ENCODE data around the gene MBP.
A peak's percentile ranks its signal among the peaks of the same experiment; 100 is the strongest.

The MBP gene

GRCh38 chr18:77133835-77134496 is 1.4 kb upstream of the MBP start:
- peak; percentile 75 to 87 (median 82) for DNase-seq

GRCh38 chr18:77133051-77133834 is 660 bp upstream of the MBP start:
- peak in 3 of 4 experiments; percentile 64 to 79 (median 78) for DNase-seq

- peak; percentile 76 to 89 (median 85) for DNase-seq
These were observed 773 bp downstream of the MBP start for GRCh38 chr18:77131652-77132368.

- DNase-seq: peak; percentile 96 to 98 (median 96)
These were observed 1.4 kb downstream of the MBP start for GRCh38 chr18:77131100-77131651.

GRCh38 chr18:77130229-77131099 is 2.1 kb downstream of the MBP start:
- DNase-seq: peak; percentile 41 to 60 (median 54)

- no peak for DNase-seq
These were observed 3.4 kb downstream of the MBP start for GRCh38 chr18:77129150-77129551.

- peak; percentile 87 to 98 (median 92) for DNase-seq
These were observed 4.6 kb downstream of the MBP start for GRCh38 chr18:77127769-77128671.

- DNase-seq: peak in 3 of 4 experiments; percentile 35 to 59 (median 49)
These were observed 8.1 kb downstream of the MBP start for GRCh38 chr18:77124452-77124922.

GRCh38 chr18:77123320-77124231 is 9.0 kb downstream of the MBP start:
- no peak for DNase-seq

- DNase-seq: no peak
These were observed 11.1 kb downstream of the MBP start for GRCh38 chr18:77121523-77121922.

- DNase-seq: no peak
These were observed 12.6 kb downstream of the MBP start for GRCh38 chr18:77119851-77120491.

GRCh38 chr18:77119101-77119850 is 13.3 kb downstream of the MBP start:
- no peak for DNase-seq

GRCh38 chr18:77118256-77119090 is 14.1 kb downstream of the MBP start:
- no peak for DNase-seq

- no peak for DNase-seq
These were observed 16.1 kb downstream of the MBP start for GRCh38 chr18:77116201-77117080.

GRCh38 chr18:77115192-77115953 is 17.2 kb downstream of the MBP start:
- DNase-seq: peak in 2 of 4 experiments; percentile 39 to 42
